ENCODE measurements around the gene NCKAP1. TPM values are rescaled to one million over a fixed set of nuclear protein-coding genes. Genes with fewer than 3 reads are reported as not detected.

NCKAP1 gene
- total and polyA plus RNA-seq, 10 donors, result 8.9 to 62.5 (median 49.3) TPM

- H3K9me3 ChIP-seq, result no peaks in the 10 kb centered on the region
- whole genome bisulfite sequencing, 5 donors, result 83 to 96% (median 87%) methylated on average over 2 of the region's 2 CpGs
- no peak for TF ChIP-seq POLR2A (IDR thresholded peaks at IDR 0.05)
- no peak for TF ChIP-seq CTCF (IDR thresholded peaks at IDR 0.05 in 8 of 11, conservative IDR thresholded peaks at IDR 0.05 in 3 of 11)
- no peak for TF ChIP-seq POLR2AphosphoS5 (IDR thresholded peaks at IDR 0.05)
- no peak for DNase-seq
- intact Hi-C loops (cut with DNase I; ENCODE audit: low total_unique reads), result no loop called here
- no peak overlapping the region for H3K4me3 ChIP-seq
- H3K27me3 ChIP-seq (replicated peaks in 1 of 7), result no peaks in the 10 kb centered on the region
- H3K36me3 ChIP-seq, result no peaks in the 10 kb centered on the region
- no peak overlapping the region for H3K27ac ChIP-seq
- no peaks in the 10 kb centered on the region for H3K4me1 ChIP-seq
Observed at GRCh38 chr2:183011743-183012142, 26.5 kb downstream of the NCKAP1 start.

GRCh38 chr2:183010112-183010511 lies 28.1 kb downstream of the NCKAP1 start:
- Histone ChIP-seq H3K27ac (no peak overlapping the region), H3K9me3 (no peaks in the 10 kb centered on the region), H3K4me3 (no peak overlapping the region), H3K4me1 (no peaks in the 10 kb centered on the region), H3K36me3 (no peaks in the 10 kb centered on the region), H3K27me3 (replicated peaks in 1 of 7) (no peaks in the 10 kb centered on the region)
- DNase-seq, result no peak
- intact Hi-C loops (cut with DNase I; ENCODE audit: low total_unique reads), result no loop called here
- 70 to 82% (median 72%) methylated on average over 5 of the region's 5 CpGs for WGBS, 5 donors
- TF ChIP-seq POLR2A (IDR thresholded peaks at IDR 0.05) (no peak), CTCF (IDR thresholded peaks at IDR 0.05 in 8 of 11, conservative IDR thresholded peaks at IDR 0.05 in 3 of 11) (no peak)

GRCh38 chr2:183009249-183009899 lies 28.9 kb downstream of the NCKAP1 start:
- 85 to 92% (median 90%) methylated on average over 3 of the region's 3 CpGs for WGBS, 5 donors
- H3K27ac ChIP-seq, result no peak overlapping the region
- intact Hi-C loops (cut with DNase I; ENCODE audit: low total_unique reads), result no loop called here

GRCh38 chr2:183001948-183002347 lies 36.3 kb downstream of the NCKAP1 start:
- intact Hi-C loops (cut with DNase I; ENCODE audit: low total_unique reads), result no loop called here
- DNase-seq, result no peak
- 85 to 94% (median 91%) methylated on average over 2 of the region's 2 CpGs for WGBS, 5 donors
- H3K9me3 ChIP-seq, result no peaks in the 10 kb centered on the region
- no peak overlapping the region for H3K4me3 ChIP-seq
- no peaks in the 10 kb centered on the region for H3K27me3 ChIP-seq (replicated peaks in 1 of 7)
- TF ChIP-seq CTCF (IDR thresholded peaks at IDR 0.05 in 8 of 11, conservative IDR thresholded peaks at IDR 0.05 in 3 of 11) (no peak), POLR2AphosphoS5 (IDR thresholded peaks at IDR 0.05) (no peak), POLR2A (IDR thresholded peaks at IDR 0.05) (no peak)
- no peak overlapping the region for H3K27ac ChIP-seq
- H3K36me3 ChIP-seq, result peaks cover 0 to 13% (median 3%) of the 10 kb centered on the region in 6 donors
- no peaks in the 10 kb centered on the region for H3K4me1 ChIP-seq

More at GRCh38 chr2:183009249-183009899, 28.9 kb downstream of the NCKAP1 start:
- no peak for TF ChIP-seq CTCF (IDR thresholded peaks at IDR 0.05 in 8 of 11, conservative IDR thresholded peaks at IDR 0.05 in 3 of 11)
- no peak for TF ChIP-seq POLR2A (IDR thresholded peaks at IDR 0.05)
- no peak for TF ChIP-seq POLR2AphosphoS5 (IDR thresholded peaks at IDR 0.05)
- H3K9me3 ChIP-seq, result no peaks in the 10 kb centered on the region
- no peak for DNase-seq
- no peaks in the 10 kb centered on the region for H3K36me3 ChIP-seq
- H3K4me1 ChIP-seq, result no peaks in the 10 kb centered on the region
- no peak overlapping the region for H3K4me3 ChIP-seq
- no peaks in the 10 kb centered on the region for H3K27me3 ChIP-seq (replicated peaks in 1 of 7)
